Smooth muscle cell (in vitro differentiated cells): Measurements from ENCODE around the gene EEPD1. TPM values are rescaled to one million over a fixed set of nuclear protein-coding genes. Genes with fewer than 3 reads are reported as not detected.

Experiments
- DNase-seq: peaks from one replicate; lab custom pipeline; 2025; ENCODE audit not compliant: unreplicated experiment; lab: John Stamatoyannopoulos, UW
- H2AFZ ChIP-seq: fragments of 200-600 bp; sonication (generic); 2 replicates; pipeline ENCODE4 v1.6.0; 2016; ENCODE audit warnings: antibody characterized with exemption, low read depth, mild to moderate bottlenecking
- H3F3A ChIP-seq: fragments of 200-600 bp; sonication (generic); 2 replicates; pipeline ENCODE4 v1.6.0; 2017; ENCODE audit warnings: antibody characterized with exemption, low read depth
- H3K27ac ChIP-seq: fragments of 200-600 bp; sonication (generic); 2 replicates; pipeline ENCODE4 v1.5.1; 2016; ENCODE audit warnings: low read depth, mild to moderate bottlenecking
- H3K27me3 ChIP-seq: fragments of 200-600 bp; sonication (generic); 2 replicates; pipeline ENCODE4 v1.6.1; 2016; ENCODE audit warnings: low read depth, mild to moderate bottlenecking
- H3K36me3 ChIP-seq: fragments of 200-600 bp; sonication (generic); 2 replicates; pipeline ENCODE4 v1.5.1; 2016; ENCODE audit warnings: low read depth
- H3K4me1 ChIP-seq: fragments of 200-600 bp; sonication (generic); 2 replicates; pipeline ENCODE4 v1.5.1; 2016; ENCODE audit warnings: low read depth
- H3K4me2 ChIP-seq: fragments of 200-600 bp; sonication (generic); 2 replicates; pipeline ENCODE4 v1.6.0; 2016; ENCODE audit warnings: mild to moderate bottlenecking
- H3K4me3 ChIP-seq: fragments of 200-600 bp; sonication (generic); 2 replicates; pipeline ENCODE4 v1.5.1; 2016; ENCODE audit warnings: mild to moderate bottlenecking
- H3K79me2 ChIP-seq: fragments of 200-600 bp; sonication (generic); 2 replicates; pipeline ENCODE4 v1.6.0; 2016; ENCODE audit warnings: low read depth, mild to moderate bottlenecking
- H3K9ac ChIP-seq: fragments of 200-600 bp; sonication (generic); 2 replicates; pipeline ENCODE4 v1.6.0; 2016; ENCODE audit warnings: low read depth
- H3K9me3 ChIP-seq: fragments of 200-600 bp; sonication (generic); replicated peaks from 2 replicates; pipeline ENCODE4 v1.5.1; 2016; ENCODE audit warnings: low read depth
- H4K20me1 ChIP-seq: fragments of 200-600 bp; sonication (generic); 2 replicates; pipeline ENCODE4 v1.6.0; 2016; ENCODE audit warnings: low read depth
- CTCF ChIP-seq: fragments of 200-600 bp; sonication (generic); IDR thresholded peaks from 2 replicates; pipeline ENCODE4 v1.5.1; 2017; ENCODE audit warnings: borderline replicate concordance, mild to moderate bottlenecking, antibody characterized with exemption; ENCODE audit not compliant: insufficient read depth, poor library complexity, severe bottlenecking
- WGBS: methylation state at CpG from one replicate; pipeline ENCODE4 v1.1.7; 2016; ENCODE audit warnings: low lambda C conversion rate; 5-methylcytosine and 5-hydroxymethylcytosine counted together
- polyA plus RNA-seq: library from polyadenylated mRNA; unstranded; fragments of >200 nt; fragmentation: Nextera tagmentation; extraction: Ambion mirVana; gene quantifications from 2 replicates; pipeline ENCODE4 v1.2.1, GENCODE V29; 2016
- total RNA-seq: library from RNA; depleted of rRNA; stranded (reverse); fragments of >200 nt; gene quantifications from 2 replicates; pipeline ENCODE4 v1.2.3, GENCODE V29; 2014

EEPD1 gene
- total and polyA plus RNA-seq, 2 experiments from 2014 or later = 1.5 TPM

- Histone ChIP-seq H3K4me3 (no peak overlapping the region), H3K27ac (no peak overlapping the region), H3K4me2 (no peak overlapping the region), H3K27me3 (no peaks in the 10 kb centered on the region), H3K9me3 (no peaks in the 10 kb centered on the region), H3K36me3 (no peaks in the 10 kb centered on the region), H3F3A (no peaks in the 10 kb centered on the region), H3K79me2 (no peaks in the 10 kb centered on the region), H3K9ac (no peak overlapping the region), H2AFZ (no peak overlapping the region), H4K20me1 (no peaks in the 10 kb centered on the region), H3K4me1 (no peaks in the 10 kb centered on the region)
- no peak for DNase-seq
- 93% methylated on average over 4 of the region's 4 CpGs for WGBS
- no peak for TF ChIP-seq CTCF
Measured at GRCh38 chr7:36336390-36336789, 183.3 kb downstream of the EEPD1 start.

- Histone ChIP-seq H3K4me1 (no peaks in the 10 kb centered on the region), H3K79me2 (no peaks in the 10 kb centered on the region), H3K9ac (no peak overlapping the region), H2AFZ (no peak overlapping the region), H3K4me3 (no peak overlapping the region), H3K27ac (no peak overlapping the region), H3K36me3 (no peaks in the 10 kb centered on the region), H3F3A (no peaks in the 10 kb centered on the region), H4K20me1 (no peaks in the 10 kb centered on the region), H3K4me2 (no peak overlapping the region), H3K9me3 (no peaks in the 10 kb centered on the region), H3K27me3 (no peaks in the 10 kb centered on the region)
- 100% methylated on average over 3 of the region's 3 CpGs for WGBS
- DNase-seq = no peak
- TF ChIP-seq CTCF = no peak
Measured at GRCh38 chr7:36338256-36338655, 185.2 kb downstream of the EEPD1 start.

GRCh38 chr7:36343548-36343947 is 190.5 kb downstream of the EEPD1 start:
- DNase-seq = no peak
- no peak overlapping the region for H3K9ac ChIP-seq
- no peaks in the 10 kb centered on the region for H4K20me1 ChIP-seq
- no peaks in the 10 kb centered on the region for H3K36me3 ChIP-seq
- TF ChIP-seq CTCF = no peak
- no peak overlapping the region for H3K4me3 ChIP-seq
- no peak overlapping the region for H3K27ac ChIP-seq
- H3K9me3 ChIP-seq = no peaks in the 10 kb centered on the region
- H3K4me1 ChIP-seq = no peaks in the 10 kb centered on the region
- no peaks in the 10 kb centered on the region for H3K79me2 ChIP-seq
- H3K4me2 ChIP-seq = no peak overlapping the region
- no peaks in the 10 kb centered on the region for H3K27me3 ChIP-seq
- 81% methylated on average over 1 of the region's 1 CpG for WGBS
- H3F3A ChIP-seq = no peaks in the 10 kb centered on the region
- H2AFZ ChIP-seq = no peak overlapping the region

GRCh38 chr7:36344622-36345021 is 191.6 kb downstream of the EEPD1 start:
- Histone ChIP-seq H3K27me3 (no peaks in the 10 kb centered on the region), H3K4me3 (no peak overlapping the region), H3K27ac (no peak overlapping the region), H3F3A (no peaks in the 10 kb centered on the region), H3K4me2 (no peak overlapping the region), H4K20me1 (no peaks in the 10 kb centered on the region), H2AFZ (no peak overlapping the region), H3K9me3 (no peaks in the 10 kb centered on the region), H3K4me1 (no peaks in the 10 kb centered on the region), H3K79me2 (no peaks in the 10 kb centered on the region), H3K9ac (no peak overlapping the region), H3K36me3 (no peaks in the 10 kb centered on the region)
- WGBS = 94% methylated on average over 2 of the region's 2 CpGs
- no peak for TF ChIP-seq CTCF
- no peak for DNase-seq
